HTERT RPE-1 (cell line): ENCODE results near the gene KCTD20.

Source experiments
- in situ Hi-C: fragments of 300-500 bp; cut with MboI; formaldehyde crosslinking; loops from 4 replicates; pipeline ENCODE4 v1.14.3; 2020; ENCODE audit warnings: low sequenced_read_pairs

The KCTD20 gene

DNA sequence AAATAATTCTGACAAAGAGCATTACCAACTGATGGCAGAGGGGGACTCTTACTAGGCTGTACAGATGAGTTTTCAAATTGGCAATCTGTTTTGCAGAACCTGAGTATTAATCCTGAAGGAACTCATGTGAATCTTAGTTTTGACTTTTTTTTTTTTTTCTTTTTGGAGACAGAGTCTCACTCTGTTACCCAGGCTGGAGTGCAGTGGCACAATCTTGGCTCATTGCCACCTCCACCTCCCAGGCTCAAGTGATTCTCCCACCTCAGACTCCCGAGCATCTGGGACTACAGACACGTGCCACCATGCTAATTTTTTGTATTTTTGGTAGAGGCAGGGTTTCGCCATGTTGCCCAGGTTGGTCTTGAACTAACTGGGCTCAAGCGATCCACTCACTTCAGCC, 49.3 kb downstream of the KCTD20 start:
- in situ Hi-C loops, result no loop called here

DNA sequence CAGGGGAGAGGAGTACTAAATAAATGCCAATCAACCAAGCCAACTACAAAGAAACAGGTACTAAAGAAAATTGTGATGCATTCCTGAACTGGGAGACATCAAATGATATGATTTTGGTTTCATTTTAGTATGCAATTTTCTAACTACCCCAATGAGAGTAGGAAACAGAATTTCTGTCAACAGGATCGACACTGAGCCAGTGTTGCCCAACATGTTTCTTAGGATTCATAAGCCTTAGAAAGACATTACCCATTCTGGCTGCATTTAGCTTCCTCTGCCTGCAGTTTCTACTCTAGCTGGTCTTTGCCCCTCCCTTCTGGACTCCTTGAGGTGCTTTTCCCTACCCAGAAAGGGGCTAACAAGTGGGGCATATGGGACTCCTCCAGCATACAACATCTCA, 49.8 kb downstream of the KCTD20 start:
- in situ Hi-C loops, result no loop called here

DNA sequence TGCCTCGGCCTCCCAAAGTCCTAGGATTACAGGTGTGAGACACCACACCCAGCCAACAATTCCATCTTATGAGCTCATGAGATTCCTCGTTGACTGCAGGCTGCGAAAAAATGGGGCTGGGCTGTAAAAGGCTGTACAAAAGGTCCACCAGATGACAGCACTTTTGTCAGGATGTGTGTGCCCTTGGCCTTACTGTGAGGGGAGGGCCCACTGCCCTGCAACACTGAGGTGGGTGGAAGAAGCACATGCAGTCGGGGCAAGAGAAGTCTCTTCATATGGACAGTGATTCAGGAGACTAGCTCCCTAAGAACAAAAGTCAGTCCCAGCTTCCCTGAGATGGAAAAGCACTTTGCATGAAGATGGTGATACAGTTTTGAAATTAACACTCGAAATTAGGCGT, 50.5 kb downstream of the KCTD20 start:
- in situ Hi-C loops, result no loop called here

GRCh38 chr6:36493859-36494258, 51.1 kb downstream of the KCTD20 start:
- in situ Hi-C loops, result no loop called here

DNA sequence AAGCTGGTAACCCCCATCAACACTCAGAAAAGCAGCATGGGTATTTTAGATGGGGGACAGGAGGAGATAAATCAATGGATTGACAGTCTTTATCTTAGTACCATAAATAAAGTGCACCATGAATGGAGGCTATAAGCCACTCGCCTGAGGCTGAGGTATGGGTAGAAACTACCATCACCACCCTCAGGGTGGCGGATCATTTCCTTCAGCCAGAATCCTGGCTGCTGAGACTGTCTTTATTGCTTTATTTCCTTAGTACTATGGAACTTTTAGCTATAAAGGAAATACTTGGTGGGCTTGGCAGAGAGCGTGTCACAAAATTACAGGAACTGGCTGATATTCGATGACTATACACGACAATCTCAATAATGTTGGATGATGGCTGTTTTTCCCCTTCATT, 52.3 kb downstream of the KCTD20 start:
- in situ Hi-C loops, result no loop called here

DNA sequence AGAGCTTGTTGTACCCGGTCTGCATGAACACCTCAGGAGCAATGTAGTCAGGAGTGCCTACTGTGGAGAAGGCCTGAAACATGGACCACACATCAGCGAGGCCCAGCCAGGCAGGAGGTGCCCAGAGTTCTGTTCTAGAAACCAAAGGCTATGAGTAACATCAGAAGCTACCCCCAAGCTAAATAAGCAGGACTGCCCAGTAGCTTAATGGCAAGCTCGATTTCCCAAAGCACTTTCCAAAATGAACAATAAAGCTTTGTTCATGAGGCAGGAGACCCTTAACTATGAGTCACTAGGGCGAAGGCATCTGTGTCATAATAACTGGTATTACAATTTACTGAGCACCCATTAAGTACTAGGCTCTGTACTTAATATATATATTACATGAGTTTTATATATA, 57.1 kb downstream of the KCTD20 start:
- in situ Hi-C loops, result no loop called here

- in situ Hi-C loops, result no loop called here
Observed at GRCh38 chr6:36501686-36502085, 58.9 kb downstream of the KCTD20 start.

GRCh38 chr6:36504181-36504580, 61.4 kb downstream of the KCTD20 start:
- in situ Hi-C loops, result no loop called here

DNA sequence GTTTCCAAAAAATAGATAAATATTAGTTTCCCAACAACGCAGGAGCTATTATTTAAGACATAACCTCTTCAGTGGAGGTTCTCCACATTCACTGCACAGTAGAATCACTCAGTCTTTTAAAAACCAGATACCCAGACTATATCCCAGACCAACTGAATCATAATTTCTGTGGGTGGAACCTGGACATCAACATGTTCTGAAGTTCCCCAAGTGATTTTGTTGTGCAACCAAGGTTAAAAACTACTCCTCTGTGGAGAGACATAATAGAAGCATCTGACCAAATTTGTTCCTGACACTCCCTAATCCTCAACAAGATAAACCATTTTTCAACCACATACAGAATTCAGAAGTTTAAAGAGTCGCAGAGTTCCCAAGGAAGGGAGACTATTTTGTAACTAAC, 62.2 kb downstream of the KCTD20 start:
- in situ Hi-C loops, result no loop called here

DNA sequence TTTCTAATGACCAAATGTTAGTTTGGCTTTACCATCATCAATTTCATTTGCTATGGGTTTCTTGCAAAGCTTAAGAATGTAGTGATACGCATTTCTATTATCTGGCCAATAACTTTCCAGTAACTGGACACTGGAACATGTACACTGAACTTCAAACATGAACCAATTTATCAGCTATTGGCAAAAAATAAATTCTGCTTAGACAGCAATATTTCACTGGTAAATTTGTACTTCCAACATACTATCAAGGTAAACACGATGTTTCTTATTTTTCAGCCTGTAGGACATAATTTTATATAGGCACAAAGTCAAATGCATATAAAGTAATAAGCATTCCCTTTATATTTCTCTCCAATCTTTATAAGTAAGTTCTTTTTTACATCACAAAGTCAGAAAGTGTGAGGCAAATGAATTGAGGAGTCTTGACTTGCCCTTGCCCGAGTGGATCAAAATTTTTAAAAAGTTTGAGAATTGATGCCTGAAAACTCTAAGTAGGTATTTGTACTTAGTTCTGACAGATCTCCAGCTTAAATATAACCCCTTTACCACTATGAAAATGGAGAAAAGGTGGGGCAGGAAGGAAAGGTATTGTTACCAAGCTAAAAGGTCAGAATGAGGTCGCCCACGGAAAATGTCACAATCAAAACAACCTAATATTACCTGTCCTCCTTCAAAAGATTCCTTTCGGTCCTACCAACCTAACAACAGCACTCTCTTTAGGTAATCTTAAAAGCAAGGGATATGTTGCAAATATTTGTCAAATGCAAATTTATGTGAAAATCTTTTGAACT, 63.1 kb downstream of the KCTD20 start:
- in situ Hi-C loops, result no loop called here

GRCh38 chr6:36506611-36507010, 63.8 kb downstream of the KCTD20 start:
- in situ Hi-C loops, result no loop called here

GRCh38 chr6:36508532-36508931, 65.7 kb downstream of the KCTD20 start:
- in situ Hi-C loops, result no loop called here

GRCh38 chr6:36510365-36510764, 67.6 kb downstream of the KCTD20 start:
- in situ Hi-C loops, result no loop called here

DNA sequence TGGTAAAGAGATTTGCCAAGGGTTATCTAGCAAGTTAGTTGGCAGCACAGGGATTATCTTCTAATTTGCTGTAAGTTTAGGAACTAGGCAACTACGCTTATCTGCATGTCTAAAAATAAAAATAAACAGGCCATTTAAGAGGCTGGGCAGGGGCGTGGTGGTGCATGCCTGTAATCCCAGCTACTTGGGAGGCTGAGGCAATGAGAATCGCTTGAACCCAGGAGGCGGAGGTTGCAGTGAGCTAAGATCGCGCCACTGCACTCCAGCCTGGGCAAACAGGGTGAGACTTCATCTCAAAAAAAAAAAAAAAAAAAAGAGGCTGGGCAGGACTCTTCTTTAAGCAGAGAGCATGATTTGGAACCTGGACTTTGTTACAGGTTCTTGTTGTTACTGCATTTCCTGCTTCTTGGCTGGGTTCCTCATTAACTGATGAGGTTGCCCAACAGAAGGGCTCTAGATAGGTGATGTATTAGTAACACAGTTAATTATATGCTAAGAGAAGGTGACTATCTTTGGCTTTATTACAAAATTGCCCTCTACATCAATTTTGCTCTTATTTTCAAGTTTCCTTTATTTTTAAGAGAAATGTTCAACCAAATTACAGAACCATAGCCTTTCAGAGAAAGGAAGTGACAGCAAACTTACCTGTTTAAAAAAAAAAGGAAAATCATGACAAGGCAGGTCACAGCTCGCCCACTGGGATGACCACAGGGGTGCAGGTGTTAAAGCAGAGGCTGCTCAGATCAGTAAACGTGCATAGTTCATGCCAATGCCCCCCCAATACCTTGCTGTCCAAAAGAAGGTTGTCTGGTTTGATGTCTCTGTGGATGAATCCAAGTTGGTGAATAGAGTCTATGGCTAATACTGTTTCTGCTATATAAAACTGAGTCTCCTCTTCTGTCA, 72.0 kb downstream of the KCTD20 start:
- in situ Hi-C loops, result no loop called here

- in situ Hi-C loops, result no loop called here
Observed at GRCh38 chr6:36515844-36516243, 73.0 kb downstream of the KCTD20 start.

DNA sequence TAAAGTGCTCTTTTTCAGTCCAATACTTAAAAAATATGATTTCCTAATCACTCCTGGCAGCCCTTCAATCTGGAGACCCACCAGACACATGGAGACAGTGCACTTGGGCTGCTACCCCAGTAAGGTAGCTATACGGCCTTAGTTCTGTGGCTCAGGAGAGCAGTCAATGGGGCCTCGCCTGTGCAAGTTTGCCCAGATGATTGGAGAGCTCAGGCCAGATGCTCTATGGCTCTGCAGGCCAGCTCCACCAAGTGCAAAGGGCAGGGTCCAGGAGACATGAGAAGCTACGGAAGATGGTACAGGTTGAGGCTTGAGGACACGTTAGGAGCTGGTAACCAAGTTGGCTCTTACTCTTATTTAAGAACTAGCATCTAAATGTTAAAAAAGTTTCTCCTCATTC, 73.8 kb downstream of the KCTD20 start:
- in situ Hi-C loops, result no loop called here

- in situ Hi-C loops, result no loop called here
Observed at GRCh38 chr6:36516988-36517387, 74.2 kb downstream of the KCTD20 start.

DNA sequence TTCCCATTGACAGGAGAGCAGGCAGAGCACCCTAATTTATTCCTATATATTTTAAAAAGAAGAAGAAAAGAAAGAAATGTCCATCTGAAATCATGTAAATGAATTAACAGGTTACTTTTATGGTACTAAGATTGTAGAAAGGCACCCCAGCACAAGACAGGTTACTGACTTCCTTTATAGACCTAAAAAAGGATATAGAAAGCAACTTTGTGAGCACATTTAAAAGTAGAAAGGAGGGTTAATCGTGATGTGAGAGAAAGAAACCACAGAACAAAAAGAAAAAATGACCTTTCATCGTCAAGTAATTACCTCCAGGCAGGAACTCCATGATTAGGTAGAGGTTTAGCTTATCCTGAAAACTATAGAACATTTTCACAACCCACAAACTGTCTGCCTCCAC, 74.6 kb downstream of the KCTD20 start:
- in situ Hi-C loops, result no loop called here

DNA sequence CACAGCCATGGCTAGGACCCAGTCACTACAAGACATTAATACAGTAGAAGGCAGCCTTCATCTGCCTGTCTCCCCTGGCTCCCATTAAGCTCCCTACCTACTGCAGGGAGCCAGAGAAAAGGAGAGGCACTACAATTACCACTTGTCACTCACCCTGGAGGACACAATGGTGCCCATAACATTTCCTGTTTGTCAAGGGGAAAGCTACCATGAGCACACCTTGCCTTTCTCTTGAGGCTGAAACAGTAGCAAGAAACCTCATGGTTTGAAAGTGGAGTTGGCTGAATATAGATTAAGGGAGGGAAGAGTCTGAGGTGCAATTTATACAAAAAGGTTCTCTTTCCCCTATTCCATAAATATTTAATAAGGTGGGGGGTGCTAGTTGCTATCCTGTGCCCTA, 76.6 kb downstream of the KCTD20 start:
- in situ Hi-C loops, result no loop called here

DNA sequence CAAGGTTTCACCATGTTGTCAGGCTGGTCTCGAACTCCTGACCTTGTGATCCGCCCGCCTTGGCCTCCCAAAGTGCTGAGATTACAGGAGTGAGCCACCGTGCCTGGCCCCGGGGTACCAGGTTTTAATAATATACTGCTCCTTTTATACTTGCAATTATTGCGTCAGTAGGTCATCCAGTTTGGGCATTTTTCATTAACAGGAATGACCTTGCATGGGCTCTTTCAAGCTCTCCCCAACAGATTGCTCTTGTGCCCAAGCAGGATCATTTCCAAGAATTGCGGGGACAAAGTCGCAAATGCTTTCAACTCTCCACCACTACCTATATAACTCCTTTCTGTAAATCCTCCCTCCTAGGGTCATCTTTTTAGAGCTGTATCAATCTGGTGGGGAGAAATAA, 80.7 kb downstream of the KCTD20 start:
- in situ Hi-C loops, result no loop called here

DNA sequence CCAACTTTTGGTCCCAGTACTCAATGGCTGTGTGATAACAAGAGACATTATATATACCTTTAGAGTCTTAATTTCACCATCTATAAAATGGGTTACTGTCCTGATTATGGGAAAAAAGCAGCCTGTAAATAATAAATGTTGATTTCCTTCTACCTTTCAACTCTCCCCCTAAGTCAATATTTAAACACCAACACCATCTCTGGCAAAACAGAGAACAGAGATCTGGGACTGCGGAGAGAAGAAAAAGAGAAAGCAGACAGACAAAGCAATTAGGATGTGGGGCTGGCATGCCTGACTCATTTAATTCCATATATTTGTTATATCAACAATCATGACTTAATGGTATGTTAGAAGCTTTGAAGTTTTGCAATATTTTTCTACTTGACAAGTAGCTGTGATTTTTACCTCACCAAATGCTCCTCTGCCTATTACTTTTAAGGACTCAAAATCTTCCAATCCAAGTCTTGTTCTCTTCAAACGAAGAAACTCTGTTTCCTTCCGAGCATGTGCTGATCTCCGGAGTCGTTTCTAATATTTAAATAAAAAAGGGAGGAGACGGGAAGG, 81.2 kb downstream of the KCTD20 start:
- in situ Hi-C loops, result no loop called here

DNA sequence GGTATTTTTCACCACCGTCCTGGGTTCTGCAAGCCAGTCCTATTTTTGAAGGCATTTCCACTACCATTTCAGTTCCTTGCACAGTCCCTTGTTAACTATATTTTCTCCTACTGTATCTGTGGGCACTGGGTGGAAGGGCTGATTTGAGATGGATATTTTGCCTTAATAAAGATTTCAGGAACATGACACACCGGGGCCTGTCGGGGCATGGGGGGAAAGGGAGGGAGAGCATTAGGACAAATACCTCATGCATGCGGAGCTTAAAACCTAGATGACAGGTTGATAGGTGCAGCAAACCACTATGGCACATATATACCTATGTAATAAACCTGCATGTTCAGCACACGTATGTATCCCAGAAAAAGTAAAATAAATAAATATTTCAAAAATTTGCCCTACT, 82.1 kb downstream of the KCTD20 start:
- in situ Hi-C loops, result no loop called here
